Sigmoid colon (tissue), 4 donors: ENCODE data around the gene B4GALT3.

ENCODE experiments used
- POLR2A ChIP-seq, 2 donors: fragments of 450-650 bp; IDR thresholded peaks; one replicate each; pipeline ENCODE4 v1.6.1; 2016; ENCODE audit warnings: antibody characterized with exemption in 2 of 2, mild to moderate bottlenecking in 2 of 2, moderate library complexity in 2 of 2
- POLR2AphosphoS5 ChIP-seq, 4 donors: sonication (generic); formaldehyde crosslinking; IDR thresholded peaks; one replicate each; pipeline ENCODE4 v1.6.1; 2017; ENCODE audit warnings: antibody characterized with exemption in 4 of 4
- TF ChIP-seq, protein P1 (sequence below), 4 experiments: fragments of 450-650 bp in 3 of 4; fragments of 200-600 bp in 1 of 4; IDR thresholded peaks; one replicate each; pipeline ENCODE4 v1.5.1; 2016 to 2019; ENCODE audit warnings: antibody characterized with exemption in 4 of 4, mild to moderate bottlenecking in 3 of 4, moderate library complexity in 2 of 4

DNA sequence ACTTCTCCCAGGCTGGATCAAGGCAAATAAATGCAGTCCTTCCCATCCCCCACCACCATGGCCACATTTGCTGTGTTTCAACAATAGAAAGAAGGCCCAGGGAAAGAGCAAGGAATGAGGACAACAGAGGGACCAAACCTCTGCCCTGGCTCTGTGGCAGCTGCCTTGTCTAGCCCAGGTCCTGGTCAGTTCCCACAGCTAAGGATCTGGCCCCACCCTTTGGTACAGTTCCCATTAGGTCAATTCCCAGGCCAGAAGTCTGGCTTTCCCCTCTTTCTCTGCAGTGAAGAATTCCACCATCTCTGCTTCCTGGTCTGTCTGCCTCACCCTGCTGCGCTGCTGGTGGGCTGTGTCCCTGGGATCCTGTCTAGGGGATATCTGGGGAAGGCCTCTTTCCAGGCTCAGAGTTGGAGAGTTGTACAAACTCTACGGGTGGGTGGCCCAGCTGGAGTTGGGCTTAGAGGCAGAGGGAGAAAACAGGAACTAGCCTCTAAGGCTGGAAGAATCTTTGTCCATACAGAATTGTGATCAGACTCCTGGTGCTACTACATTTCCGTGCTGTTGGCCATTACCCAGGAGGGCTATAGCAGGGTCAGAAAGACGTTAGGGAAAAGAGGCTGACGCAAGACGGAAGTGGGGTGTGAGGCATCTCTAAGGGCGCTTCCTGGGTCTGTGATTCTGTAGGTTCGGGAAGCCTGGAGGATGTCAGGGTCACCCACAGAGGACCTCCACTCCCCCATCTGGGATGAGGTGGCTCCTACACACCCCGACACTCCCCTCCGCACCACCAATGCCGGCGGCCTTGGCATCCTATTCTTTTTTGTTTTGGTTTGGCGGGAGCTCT, 23.9 kb upstream of the B4GALT3 start:
- TF ChIP-seq, protein P1, sequence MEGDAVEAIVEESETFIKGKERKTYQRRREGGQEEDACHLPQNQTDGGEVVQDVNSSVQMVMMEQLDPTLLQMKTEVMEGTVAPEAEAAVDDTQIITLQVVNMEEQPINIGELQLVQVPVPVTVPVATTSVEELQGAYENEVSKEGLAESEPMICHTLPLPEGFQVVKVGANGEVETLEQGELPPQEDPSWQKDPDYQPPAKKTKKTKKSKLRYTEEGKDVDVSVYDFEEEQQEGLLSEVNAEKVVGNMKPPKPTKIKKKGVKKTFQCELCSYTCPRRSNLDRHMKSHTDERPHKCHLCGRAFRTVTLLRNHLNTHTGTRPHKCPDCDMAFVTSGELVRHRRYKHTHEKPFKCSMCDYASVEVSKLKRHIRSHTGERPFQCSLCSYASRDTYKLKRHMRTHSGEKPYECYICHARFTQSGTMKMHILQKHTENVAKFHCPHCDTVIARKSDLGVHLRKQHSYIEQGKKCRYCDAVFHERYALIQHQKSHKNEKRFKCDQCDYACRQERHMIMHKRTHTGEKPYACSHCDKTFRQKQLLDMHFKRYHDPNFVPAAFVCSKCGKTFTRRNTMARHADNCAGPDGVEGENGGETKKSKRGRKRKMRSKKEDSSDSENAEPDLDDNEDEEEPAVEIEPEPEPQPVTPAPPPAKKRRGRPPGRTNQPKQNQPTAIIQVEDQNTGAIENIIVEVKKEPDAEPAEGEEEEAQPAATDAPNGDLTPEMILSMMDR (IDR thresholded peaks at IDR 0.05) = no peak
- TF ChIP-seq POLR2AphosphoS5 (IDR thresholded peaks at IDR 0.05) (peak in 1 of 4 donors; percentile 39), POLR2A (IDR thresholded peaks at IDR 0.05) (no peak)
